ENCODE data around the gene FSTL1. TPM values are rescaled to one million over a fixed set of nuclear protein-coding genes. Genes with fewer than 3 reads are reported as not detected.
A peak's percentile ranks its signal among the peaks of the same experiment; 100 is the strongest.

Gene FSTL1
- total and polyA plus RNA-seq, 4 experiments from 2014 or later, result 0.47 TPM; not detected in 3

DNA sequence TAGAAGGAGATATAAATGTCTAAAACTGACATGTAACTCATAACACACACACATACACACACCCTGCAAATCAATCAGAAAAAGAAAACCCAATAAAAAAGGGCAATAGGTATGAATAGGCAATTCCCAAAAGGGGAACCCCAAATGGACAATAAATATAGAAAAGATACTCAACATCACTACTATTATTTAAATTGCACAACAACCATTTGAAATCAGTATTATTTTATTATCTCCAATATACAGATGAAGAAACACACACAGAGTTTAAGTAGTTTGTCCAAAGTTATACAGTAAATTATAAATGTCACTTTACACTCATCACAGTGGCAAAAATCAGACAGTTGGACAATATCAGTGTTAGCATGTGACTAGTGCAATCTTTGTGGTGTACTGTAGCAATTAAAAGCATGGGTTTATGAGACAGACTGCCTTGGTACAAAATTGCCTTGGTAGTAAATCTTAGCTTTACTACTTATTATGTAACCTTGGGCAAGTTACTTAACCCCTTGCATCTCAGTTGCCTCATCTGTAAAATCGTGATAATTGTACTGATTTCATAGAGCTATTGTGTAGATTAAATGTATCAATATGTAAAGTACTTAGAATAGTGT, 3.4 kb upstream of the FSTL1 start:
- DNase-seq, result no peak
- peaks cover 25 to 30% of the 10 kb centered on the region in 2 donors for H3K27me3 Mint-ChIP-seq
- POLR2A ChIA-PET (ENCODE audit: partially characterized antibody), result no interaction called here
- H3K27ac Mint-ChIP-seq, result no peak overlapping the region
- H3K4me1 Mint-ChIP-seq, result peaks cover 5 to 19% (median 12%) of the 10 kb centered on the region in 4 donors
- Histone ChIP-seq H3K4me3 (ENCODE audit: low read length in 2 of 2) (no peak overlapping the region), H3K27ac (ENCODE audit: low read depth, low read length) (no peak overlapping the region), H3K36me3 (ENCODE audit: insufficient read depth, low read length) (no peaks in the 10 kb centered on the region), H3K9me3 (ENCODE audit: control insufficient read depth in 1 of 2, low read length in 2 of 2) (no peaks in the 10 kb centered on the region), H3K4me1 (ENCODE audit: insufficient read depth, low read length) (peaks cover 4% of the 10 kb centered on the region), H3K27me3 (ENCODE audit: insufficient read depth, low read length) (peaks cover 9% of the 10 kb centered on the region)
- H3K4me3 Mint-ChIP-seq, result no peak overlapping the region
- intact Hi-C loops (cut with micrococcal nuclease), result no loop called here
- peaks cover 0 to 4% (median under 1%) of the 10 kb centered on the region in 8 donors for H3K9me3 Mint-ChIP-seq
- CTCF ChIA-PET (ENCODE audit: partially characterized antibody), result no interaction called here
- H3K36me3 Mint-ChIP-seq, result peaks cover 0 to 8% of the 10 kb centered on the region in 2 donors

GRCh38 chr3:120452816-120453215, 2.0 kb upstream of the FSTL1 start:
- H3K27me3 ChIP-seq (ENCODE audit: insufficient read depth, low read length), result peaks cover 12% of the 10 kb centered on the region
- H3K9me3 Mint-ChIP-seq, result peaks cover 0 to 4% (median under 1%) of the 10 kb centered on the region in 8 donors
- H3K4me3 Mint-ChIP-seq, result peak overlapping the region in 3 of 8 donors; percentile 10 to 21 (median 15)
- H3K4me1 ChIP-seq (ENCODE audit: insufficient read depth, low read length), result peaks cover 4% of the 10 kb centered on the region
- H3K36me3 ChIP-seq (ENCODE audit: insufficient read depth, low read length), result no peaks in the 10 kb centered on the region
- H3K27me3 Mint-ChIP-seq, result peaks cover 30 to 32% of the 10 kb centered on the region in 2 donors
- peaks cover 0 to 8% of the 10 kb centered on the region in 2 donors for H3K36me3 Mint-ChIP-seq
- no peak for DNase-seq
- intact Hi-C loops (cut with micrococcal nuclease), result no loop called here
- H3K4me3 ChIP-seq (ENCODE audit: low read length in 2 of 2), result no peak overlapping the region
- ChIA-PET POLR2A (ENCODE audit: partially characterized antibody) (no interaction called here), CTCF (ENCODE audit: partially characterized antibody) (no interaction called here)
- H3K27ac Mint-ChIP-seq, result no peak overlapping the region
- H3K27ac ChIP-seq (ENCODE audit: low read depth, low read length), result no peak overlapping the region
- no peaks in the 10 kb centered on the region for H3K9me3 ChIP-seq (ENCODE audit: control insufficient read depth in 1 of 2, low read length in 2 of 2)
- peaks cover 5 to 19% (median 12%) of the 10 kb centered on the region in 4 donors for H3K4me1 Mint-ChIP-seq

DNA sequence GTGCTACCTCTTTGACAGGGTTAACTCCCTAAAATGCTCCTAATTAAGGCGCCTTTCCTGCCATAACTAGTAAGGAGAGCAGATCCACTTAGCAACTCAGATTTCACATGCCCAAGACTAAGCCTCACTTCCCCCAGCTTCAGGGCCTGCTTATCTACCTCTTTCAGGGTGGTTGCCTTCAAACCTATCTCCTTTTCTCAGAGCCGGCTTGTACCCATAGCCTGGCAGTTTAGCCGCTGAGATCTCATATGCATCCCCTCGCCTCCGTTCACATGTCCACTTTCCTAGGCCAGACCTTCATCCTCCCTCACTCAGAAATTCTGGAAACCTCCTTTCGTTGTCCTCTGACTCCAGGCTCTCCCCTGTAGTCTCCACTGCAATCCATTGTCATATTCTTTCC, 1.0 kb upstream of the FSTL1 start:
- ChIA-PET POLR2A (ENCODE audit: partially characterized antibody) (no interaction called here), CTCF (ENCODE audit: partially characterized antibody) (no interaction called here)
- H3K4me3 ChIP-seq (ENCODE audit: low read length in 2 of 2), result no peak overlapping the region
- DNase-seq, result no peak
- no peaks in the 10 kb centered on the region for H3K9me3 ChIP-seq (ENCODE audit: control insufficient read depth in 1 of 2, low read length in 2 of 2)
- Mint-ChIP-seq H3K4me1 (peaks cover 5 to 19% (median 12%) of the 10 kb centered on the region in 4 donors), H3K4me3 (peak overlapping the region; percentile 32 to 85 (median 62)), H3K9me3 (peaks cover 0 to 4% (median 0%) of the 10 kb centered on the region in 8 donors), H3K27me3 (peaks cover 33 to 34% of the 10 kb centered on the region in 2 donors), H3K36me3 (peaks cover 0 to 8% of the 10 kb centered on the region in 2 donors), H3K27ac (no peak overlapping the region)
- no peaks in the 10 kb centered on the region for H3K36me3 ChIP-seq (ENCODE audit: insufficient read depth, low read length)
- H3K27me3 ChIP-seq (ENCODE audit: insufficient read depth, low read length), result peaks cover 12% of the 10 kb centered on the region
- peaks cover 4% of the 10 kb centered on the region for H3K4me1 ChIP-seq (ENCODE audit: insufficient read depth, low read length)
- no peak overlapping the region for H3K27ac ChIP-seq (ENCODE audit: low read depth, low read length)
- intact Hi-C loops (cut with micrococcal nuclease), result no loop called here

DNA sequence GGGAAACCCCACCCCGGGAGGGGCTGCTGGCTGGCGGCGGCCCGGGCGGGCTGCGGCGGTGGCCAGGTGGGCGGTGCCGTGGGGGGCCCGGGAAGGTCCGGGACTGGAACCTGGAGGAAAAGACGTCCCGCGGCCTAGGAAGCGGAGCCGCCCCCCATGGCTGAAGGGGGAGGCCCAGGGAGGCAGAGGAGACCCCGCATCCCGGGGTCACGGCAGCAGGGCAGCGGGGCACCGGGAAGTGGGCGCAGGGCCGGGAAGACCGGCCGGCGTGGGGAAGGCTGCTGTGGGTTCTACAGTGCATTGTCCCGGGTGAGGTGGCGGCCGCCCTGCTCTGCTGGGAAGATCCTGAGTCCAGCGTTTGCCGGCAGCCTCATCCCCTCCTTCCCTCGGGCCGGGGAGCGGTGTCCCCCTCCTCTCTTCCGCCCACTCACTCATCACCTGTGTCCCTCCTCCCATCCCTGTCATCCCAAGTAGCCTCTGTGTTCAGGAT, 525 bp upstream of the FSTL1 start:
- no peak for DNase-seq
- H3K4me3 ChIP-seq (ENCODE audit: low read length in 2 of 2), result no peak overlapping the region
- H3K4me3 Mint-ChIP-seq, result peak overlapping the region in 7 of 8 donors; percentile 32 to 85 (median 61)
- H3K4me1 Mint-ChIP-seq, result peaks cover 5 to 19% (median 12%) of the 10 kb centered on the region in 4 donors
- peaks cover 35 to 39% of the 10 kb centered on the region in 2 donors for H3K27me3 Mint-ChIP-seq
- ChIA-PET POLR2A (ENCODE audit: partially characterized antibody) (no interaction called here), CTCF (ENCODE audit: partially characterized antibody) (no interaction called here)
- no peak overlapping the region for H3K27ac Mint-ChIP-seq
- no peak overlapping the region for H3K27ac ChIP-seq (ENCODE audit: low read depth, low read length)
- peaks cover 12% of the 10 kb centered on the region for H3K27me3 ChIP-seq (ENCODE audit: insufficient read depth, low read length)
- H3K9me3 Mint-ChIP-seq, result peaks cover 0 to 4% (median 0%) of the 10 kb centered on the region in 8 donors
- peaks cover 4% of the 10 kb centered on the region for H3K4me1 ChIP-seq (ENCODE audit: insufficient read depth, low read length)
- intact Hi-C loops (cut with micrococcal nuclease), result no loop called here
- H3K36me3 ChIP-seq (ENCODE audit: insufficient read depth, low read length), result no peaks in the 10 kb centered on the region
- H3K9me3 ChIP-seq (ENCODE audit: control insufficient read depth in 1 of 2, low read length in 2 of 2), result no peaks in the 10 kb centered on the region
- H3K36me3 Mint-ChIP-seq, result peaks cover 0 to 8% of the 10 kb centered on the region in 2 donors

DNA sequence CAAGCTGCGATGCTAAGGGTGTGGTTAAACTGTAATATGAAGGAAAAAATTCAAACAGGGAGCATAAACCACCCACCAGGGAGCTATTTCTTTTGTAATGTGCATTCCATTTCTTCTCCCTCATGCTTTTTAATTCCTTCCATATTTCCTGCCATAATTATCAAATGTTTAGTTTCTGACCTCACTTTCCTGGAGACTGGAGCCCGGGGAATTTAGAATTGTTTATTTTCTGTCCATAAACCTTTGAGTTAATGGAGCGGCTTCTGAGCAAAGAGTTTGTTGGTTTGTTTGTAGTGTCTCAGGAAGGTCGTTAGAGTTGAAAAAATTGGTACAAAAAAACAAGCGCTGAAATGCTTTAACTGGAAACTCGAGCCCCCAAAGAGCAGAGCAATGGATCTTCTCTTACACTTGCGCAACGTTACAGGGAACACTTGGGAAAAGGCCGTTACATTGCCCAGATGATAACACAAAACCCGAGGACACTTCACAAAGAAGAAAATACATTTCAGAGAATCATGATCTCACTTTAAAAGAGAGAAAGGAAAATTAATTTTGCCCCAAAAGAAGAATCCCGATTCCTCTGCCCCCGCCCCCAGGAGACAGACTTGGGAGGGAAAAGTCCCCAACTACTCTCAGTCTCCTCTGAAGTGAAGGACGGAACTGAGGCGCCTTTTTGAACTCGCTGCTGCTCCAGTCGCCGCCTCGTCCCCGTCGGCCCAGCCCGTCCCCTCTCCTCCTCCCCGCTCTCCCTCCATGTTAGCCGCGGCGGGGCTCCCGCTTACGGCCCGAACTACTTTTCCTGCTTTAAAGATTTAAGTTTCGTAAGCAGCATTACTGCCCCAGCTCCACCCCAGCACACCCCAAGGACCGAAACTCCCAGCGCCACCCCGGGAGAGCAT, 842 bp downstream of the FSTL1 start:
- H3K27me3 Mint-ChIP-seq, result peaks cover 37 to 47% of the 10 kb centered on the region in 2 donors

GRCh38 chr3:120449251-120449650, 1.5 kb downstream of the FSTL1 start:
- CTCF ChIA-PET (ENCODE audit: partially characterized antibody), result no interaction called here
- no peak overlapping the region for H3K4me3 ChIP-seq (ENCODE audit: low read length in 2 of 2)
- no peak overlapping the region for H3K27ac Mint-ChIP-seq
- intact Hi-C loops (cut with micrococcal nuclease), result no loop called here
- H3K27me3 Mint-ChIP-seq, result peaks cover 36 to 45% of the 10 kb centered on the region in 2 donors
- H3K36me3 ChIP-seq (ENCODE audit: insufficient read depth, low read length), result no peaks in the 10 kb centered on the region
- H3K9me3 Mint-ChIP-seq, result peaks cover 0 to 4% (median 0%) of the 10 kb centered on the region in 8 donors
- POLR2A ChIA-PET (ENCODE audit: partially characterized antibody), result no interaction called here
- peak overlapping the region in 5 of 8 donors; percentile 63 to 83 (median 72) for H3K4me3 Mint-ChIP-seq
- no peaks in the 10 kb centered on the region for H3K9me3 ChIP-seq (ENCODE audit: control insufficient read depth in 1 of 2, low read length in 2 of 2)
- peaks cover 5 to 19% (median 12%) of the 10 kb centered on the region in 4 donors for H3K4me1 Mint-ChIP-seq
- no peak for DNase-seq
- H3K27me3 ChIP-seq (ENCODE audit: insufficient read depth, low read length), result peaks cover 12% of the 10 kb centered on the region
- peaks cover 0 to 8% of the 10 kb centered on the region in 2 donors for H3K36me3 Mint-ChIP-seq
- peaks cover 4% of the 10 kb centered on the region for H3K4me1 ChIP-seq (ENCODE audit: insufficient read depth, low read length)
- H3K27ac ChIP-seq (ENCODE audit: low read depth, low read length), result no peak overlapping the region

More for the DNA sequence above, 842 bp downstream of the FSTL1 start:
- Mint-ChIP-seq H3K27ac (no peak overlapping the region), H3K36me3 (peaks cover 0 to 8% of the 10 kb centered on the region in 2 donors), H3K4me3 (peak overlapping the region; percentile 61 to 85 (median 74)), H3K4me1 (peaks cover 5 to 19% (median 12%) of the 10 kb centered on the region in 4 donors), H3K9me3 (peaks cover 0 to 4% (median 0%) of the 10 kb centered on the region in 8 donors)
- Histone ChIP-seq H3K4me1 (ENCODE audit: insufficient read depth, low read length) (peaks cover 4% of the 10 kb centered on the region), H3K4me3 (ENCODE audit: low read length in 2 of 2) (no peak overlapping the region), H3K36me3 (ENCODE audit: insufficient read depth, low read length) (no peaks in the 10 kb centered on the region), H3K27me3 (ENCODE audit: insufficient read depth, low read length) (peaks cover 12% of the 10 kb centered on the region), H3K9me3 (ENCODE audit: control insufficient read depth in 1 of 2, low read length in 2 of 2) (no peaks in the 10 kb centered on the region), H3K27ac (ENCODE audit: low read depth, low read length) (no peak overlapping the region)
- ChIA-PET CTCF (ENCODE audit: partially characterized antibody) (no interaction called here), POLR2A (ENCODE audit: partially characterized antibody) (no interaction called here)
- no peak for DNase-seq
- intact Hi-C loops (cut with micrococcal nuclease), result no loop called here

- peaks cover 0 to 1% (median 0%) of the 10 kb centered on the region in 8 donors for H3K9me3 Mint-ChIP-seq
- H3K36me3 Mint-ChIP-seq, result peaks cover 0 to 8% of the 10 kb centered on the region in 2 donors
- Histone ChIP-seq H3K27me3 (ENCODE audit: insufficient read depth, low read length) (peaks cover 12% of the 10 kb centered on the region), H3K36me3 (ENCODE audit: insufficient read depth, low read length) (no peaks in the 10 kb centered on the region), H3K4me1 (ENCODE audit: insufficient read depth, low read length) (peaks cover 4% of the 10 kb centered on the region), H3K4me3 (ENCODE audit: low read length in 2 of 2) (no peak overlapping the region), H3K27ac (ENCODE audit: low read depth, low read length) (no peak overlapping the region), H3K9me3 (ENCODE audit: control insufficient read depth in 1 of 2, low read length in 2 of 2) (no peaks in the 10 kb centered on the region)
- H3K4me1 Mint-ChIP-seq, result peaks cover 5 to 19% (median 12%) of the 10 kb centered on the region in 4 donors
- ChIA-PET CTCF (ENCODE audit: partially characterized antibody) (no interaction called here), POLR2A (ENCODE audit: partially characterized antibody) (no interaction called here)
- DNase-seq, result no peak
- H3K27me3 Mint-ChIP-seq, result peaks cover 34 to 44% of the 10 kb centered on the region in 2 donors
- intact Hi-C loops (cut with micrococcal nuclease), result no loop called here
- H3K27ac Mint-ChIP-seq, result no peak overlapping the region
- H3K4me3 Mint-ChIP-seq, result no peak overlapping the region
Observed at GRCh38 chr3:120448756-120449155, 2.0 kb downstream of the FSTL1 start.
